ENCODE data around the gene RAB3IP. TPM values are rescaled to one million over a fixed set of nuclear protein-coding genes. Genes with fewer than 3 reads are reported as not detected.

RAB3IP gene
- total and polyA plus RNA-seq, 10 donors = 11.8 to 41.2 (median 18.4) TPM

DNA sequence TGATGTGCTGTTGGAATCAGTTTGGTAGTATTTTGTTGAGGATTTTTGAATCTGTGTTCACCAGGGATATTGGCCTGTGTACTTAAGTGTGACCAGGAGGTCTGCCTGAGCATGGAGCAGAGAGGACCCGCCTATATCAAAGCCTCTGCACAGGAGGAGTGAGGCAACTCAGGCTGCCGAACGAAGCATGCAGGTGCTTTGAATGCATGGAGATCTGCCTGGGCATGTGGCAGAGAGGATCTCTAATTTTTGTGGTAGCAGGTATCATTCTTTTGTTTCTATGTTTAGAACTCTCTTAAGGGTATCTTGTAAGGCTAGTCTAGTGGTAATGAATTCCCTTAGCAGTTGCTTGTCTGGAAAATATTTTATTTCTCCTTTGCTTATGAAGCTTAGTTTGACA lies 26.9 kb downstream of the RAB3IP start:
- Histone ChIP-seq H3K9me3 (peaks cover 11 to 98% (median 87%) of the 10 kb centered on the region in 8 donors), H3K4me3 (no peak overlapping the region), H3K27ac (no peak overlapping the region), H3K4me1 (no peaks in the 10 kb centered on the region), H3K27me3 (replicated peaks in 1 of 7) (no peaks in the 10 kb centered on the region), H3K36me3 (peaks cover 0 to 85% (median 39%) of the 10 kb centered on the region in 6 donors)
- TF ChIP-seq POLR2AphosphoS5 (IDR thresholded peaks at IDR 0.05) (no peak), POLR2A (IDR thresholded peaks at IDR 0.05) (no peak)
- TF ChIP-seq, protein P1, sequence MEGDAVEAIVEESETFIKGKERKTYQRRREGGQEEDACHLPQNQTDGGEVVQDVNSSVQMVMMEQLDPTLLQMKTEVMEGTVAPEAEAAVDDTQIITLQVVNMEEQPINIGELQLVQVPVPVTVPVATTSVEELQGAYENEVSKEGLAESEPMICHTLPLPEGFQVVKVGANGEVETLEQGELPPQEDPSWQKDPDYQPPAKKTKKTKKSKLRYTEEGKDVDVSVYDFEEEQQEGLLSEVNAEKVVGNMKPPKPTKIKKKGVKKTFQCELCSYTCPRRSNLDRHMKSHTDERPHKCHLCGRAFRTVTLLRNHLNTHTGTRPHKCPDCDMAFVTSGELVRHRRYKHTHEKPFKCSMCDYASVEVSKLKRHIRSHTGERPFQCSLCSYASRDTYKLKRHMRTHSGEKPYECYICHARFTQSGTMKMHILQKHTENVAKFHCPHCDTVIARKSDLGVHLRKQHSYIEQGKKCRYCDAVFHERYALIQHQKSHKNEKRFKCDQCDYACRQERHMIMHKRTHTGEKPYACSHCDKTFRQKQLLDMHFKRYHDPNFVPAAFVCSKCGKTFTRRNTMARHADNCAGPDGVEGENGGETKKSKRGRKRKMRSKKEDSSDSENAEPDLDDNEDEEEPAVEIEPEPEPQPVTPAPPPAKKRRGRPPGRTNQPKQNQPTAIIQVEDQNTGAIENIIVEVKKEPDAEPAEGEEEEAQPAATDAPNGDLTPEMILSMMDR (IDR thresholded peaks at IDR 0.05 in 8 of 11, conservative IDR thresholded peaks at IDR 0.05 in 3 of 11) = no peak
- no peak for DNase-seq
- WGBS, 5 donors = 96 to 100% (median 97%) methylated on average over 3 of the region's 3 CpGs
- intact Hi-C loops (cut with DNase I; ENCODE audit: low total_unique reads) = no loop called here

DNA sequence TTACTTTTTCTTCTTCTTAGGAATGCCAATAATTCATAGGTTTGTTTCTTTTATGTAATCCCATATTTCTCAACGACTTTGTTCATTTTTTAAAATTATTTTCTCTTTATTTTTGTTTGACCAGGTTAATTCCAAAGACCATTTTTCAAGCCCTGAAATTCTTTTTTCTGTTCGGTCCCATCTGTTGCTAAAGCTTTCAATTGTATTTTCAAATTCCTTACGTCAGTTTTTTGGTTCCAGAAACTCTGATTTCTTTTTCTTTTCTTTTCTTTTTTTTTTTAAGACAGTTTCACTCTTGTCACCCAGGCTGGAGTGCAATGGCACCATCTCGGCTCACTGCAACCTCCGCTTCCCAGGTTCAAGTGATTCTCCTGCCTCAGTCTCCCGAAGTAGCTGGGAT lies 27.6 kb downstream of the RAB3IP start:
- H3K27ac ChIP-seq = no peak overlapping the region
- intact Hi-C loops (cut with DNase I; ENCODE audit: low total_unique reads) = no loop called here
- peaks cover 11 to 98% (median 89%) of the 10 kb centered on the region in 8 donors for H3K9me3 ChIP-seq
- WGBS, 5 donors = 92 to 97% (median 94%) methylated on average over 6 of the region's 6 CpGs
- DNase-seq = no peak
- H3K4me1 ChIP-seq = no peaks in the 10 kb centered on the region
- no peaks in the 10 kb centered on the region for H3K27me3 ChIP-seq (replicated peaks in 1 of 7)
- no peak overlapping the region for H3K4me3 ChIP-seq
- TF ChIP-seq, protein P1 (IDR thresholded peaks at IDR 0.05 in 8 of 11, conservative IDR thresholded peaks at IDR 0.05 in 3 of 11) = no peak
- TF ChIP-seq POLR2AphosphoS5 (IDR thresholded peaks at IDR 0.05) (no peak), POLR2A (IDR thresholded peaks at IDR 0.05) (no peak)
- H3K36me3 ChIP-seq = peaks cover 0 to 90% (median 39%) of the 10 kb centered on the region in 6 donors

DNA sequence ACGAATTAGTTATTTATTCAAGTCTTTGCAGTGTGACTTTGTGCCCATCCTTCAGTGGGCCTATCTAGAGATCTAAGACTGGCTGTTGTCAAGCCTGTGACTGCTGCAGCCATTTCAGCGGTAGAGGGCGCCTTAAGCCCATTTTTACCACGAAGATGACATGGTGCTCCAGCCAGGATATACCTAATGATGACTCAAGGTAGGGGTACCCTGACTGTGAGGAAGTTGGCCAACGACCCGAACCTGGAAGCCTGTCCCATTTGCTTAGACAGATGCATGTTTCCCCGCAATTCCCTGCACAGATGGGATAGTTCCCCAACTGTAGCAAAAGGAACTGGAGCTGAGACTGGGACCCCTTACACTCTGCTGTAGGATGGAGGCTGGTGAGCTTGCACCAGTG lies 41.3 kb downstream of the RAB3IP start:
- Histone ChIP-seq H3K4me1 (no peaks in the 10 kb centered on the region), H3K9me3 (peaks cover 0 to 13% (median 0%) of the 10 kb centered on the region in 8 donors), H3K27ac (no peak overlapping the region), H3K27me3 (replicated peaks in 1 of 7) (no peaks in the 10 kb centered on the region), H3K36me3 (peaks cover 0 to 22% (median under 1%) of the 10 kb centered on the region in 6 donors), H3K4me3 (no peak overlapping the region)
- TF ChIP-seq POLR2AphosphoS5 (IDR thresholded peaks at IDR 0.05) (no peak), POLR2A (IDR thresholded peaks at IDR 0.05) (no peak)
- TF ChIP-seq, protein P1 (IDR thresholded peaks at IDR 0.05 in 8 of 11, conservative IDR thresholded peaks at IDR 0.05 in 3 of 11) = no peak
- intact Hi-C loops (cut with DNase I; ENCODE audit: low total_unique reads) = no loop called here
- 60 to 76% (median 71%) methylated on average over 5 to 7 of the region's 7 CpGs for WGBS, 5 donors
- DNase-seq = no peak

DNA sequence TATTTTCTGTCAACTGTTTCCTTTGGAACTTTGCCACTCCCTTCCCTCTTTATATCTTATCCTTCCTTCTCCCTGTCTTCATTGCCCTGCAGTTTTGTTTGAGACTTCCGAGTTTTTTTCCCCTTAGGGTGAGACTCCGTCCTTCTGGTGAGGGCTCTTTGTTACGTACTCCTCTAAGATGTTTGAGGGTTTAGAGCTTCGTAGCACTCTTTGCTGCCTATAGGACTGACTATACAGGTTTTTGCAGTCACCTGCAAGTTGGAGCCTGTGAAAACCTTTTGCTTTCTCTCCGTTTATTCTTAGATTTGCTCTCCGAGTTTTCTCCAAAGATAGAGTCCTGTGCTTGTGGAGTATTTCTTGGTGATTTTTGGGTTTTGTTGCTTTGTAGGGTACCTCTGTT lies 44.7 kb downstream of the RAB3IP start:
- peaks cover 0 to 56% (median 14%) of the 10 kb centered on the region in 6 donors for H3K36me3 ChIP-seq
- H3K27me3 ChIP-seq (replicated peaks in 1 of 7) = no peaks in the 10 kb centered on the region
- no peak overlapping the region for H3K4me3 ChIP-seq
- 87 to 94% (median 89%) methylated on average over 6 of the region's 6 CpGs for WGBS, 5 donors
- H3K27ac ChIP-seq = no peak overlapping the region
- TF ChIP-seq, protein P1 (IDR thresholded peaks at IDR 0.05 in 8 of 11, conservative IDR thresholded peaks at IDR 0.05 in 3 of 11) = no peak
- TF ChIP-seq POLR2A (IDR thresholded peaks at IDR 0.05) (no peak), POLR2AphosphoS5 (IDR thresholded peaks at IDR 0.05) (no peak)
- H3K4me1 ChIP-seq = no peaks in the 10 kb centered on the region
- peaks cover 0 to 13% (median 0%) of the 10 kb centered on the region in 8 donors for H3K9me3 ChIP-seq
- intact Hi-C loops (cut with DNase I; ENCODE audit: low total_unique reads) = no loop called here
- DNase-seq = no peak

All from spleen (tissue), 11 donors.